ENCODE results near the gene FBXO2.

GRCh38 chr1:11647333-11647732 lies 6.9 kb downstream of the FBXO2 start:
- TF ChIP-seq CTCF (IDR thresholded peaks at IDR 0.05) = no peak
- no peak for TF ChIP-seq POLR2AphosphoS5 (IDR thresholded peaks at IDR 0.05; ENCODE audit: low read depth, low read length)
